Ishikawa (cell line): ENCODE results near the gene CCSER1.

Source experiments
- CEBPB ChIP-seq: IDR thresholded peaks from 2 replicates; pipeline ENCODE4 v1.6.1; 2012
- CREB1 ChIP-seq: IDR thresholded peaks from 2 replicates; pipeline ENCODE4 v1.6.1; 2012; ENCODE audit warnings: low read depth
- EGR1 ChIP-seq: IDR thresholded peaks from 2 replicates; pipeline ENCODE4 v1.6.1; 2012
- EP300 ChIP-seq: IDR thresholded peaks from 2 replicates; pipeline ENCODE4 v1.6.1; 2012; ENCODE audit warnings: borderline replicate concordance
- FOXM1 ChIP-seq: IDR thresholded peaks from 2 replicates; pipeline ENCODE4 v1.6.1; 2012; ENCODE audit warnings: low read depth, borderline replicate concordance
- NFIC ChIP-seq: IDR thresholded peaks from 2 replicates; pipeline ENCODE4 v1.6.1; 2012
- RAD21 ChIP-seq: IDR thresholded peaks from 2 replicates; pipeline ENCODE4 v1.6.1; 2012; ENCODE audit warnings: low read depth
- TAF1 ChIP-seq: IDR thresholded peaks from 2 replicates; pipeline ENCODE4 v1.6.1; 2012; ENCODE audit warnings: low read depth, mild to moderate bottlenecking
- TCF12 ChIP-seq: IDR thresholded peaks from 2 replicates; pipeline ENCODE4 v1.6.1; 2012; ENCODE audit warnings: low read depth
- TEAD4 ChIP-seq: IDR thresholded peaks from 2 replicates; pipeline ENCODE4 v1.6.1; 2012
- YY1 ChIP-seq: IDR thresholded peaks from 2 replicates; pipeline ENCODE4 v1.6.1; 2012; ENCODE audit warnings: low read depth
- ZBTB7A ChIP-seq: IDR thresholded peaks from 2 replicates; pipeline ENCODE4 v1.6.1; 2012; ENCODE audit warnings: low read depth
- TF ChIP-seq, protein P1 (sequence below): IDR thresholded peaks from 2 replicates; pipeline ENCODE4 v1.6.1; 2012
- TF ChIP-seq, protein P2 (sequence below): IDR thresholded peaks from 2 replicates; pipeline ENCODE4 v1.6.1; 2012; ENCODE audit warnings: low read depth, mild to moderate bottlenecking
- TF ChIP-seq, protein P3 (sequence below): IDR thresholded peaks from 2 replicates; pipeline ENCODE4 v1.6.1; 2012

Gene CCSER1

DNA sequence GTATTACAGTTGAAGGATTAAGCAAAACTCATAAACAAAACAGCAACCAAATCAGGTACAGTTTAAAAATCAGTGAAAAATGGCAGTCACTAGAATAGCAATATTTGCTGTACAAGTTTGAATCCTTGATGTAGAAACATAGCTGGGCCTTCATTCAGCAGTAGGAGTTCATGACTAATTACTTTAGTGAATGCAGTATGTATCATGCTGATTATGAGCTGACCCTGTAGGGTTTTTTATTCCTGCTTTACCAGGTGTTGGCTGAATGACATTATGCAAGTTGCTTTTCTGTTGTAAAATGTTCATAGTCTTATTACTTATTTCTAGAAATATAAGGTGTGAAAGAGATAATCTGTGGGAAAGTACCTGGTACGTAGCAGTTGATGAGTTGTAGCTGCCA, 179.6 kb downstream of the CCSER1 start:
- TF ChIP-seq TEAD4 (no peak), YY1 (no peak), EGR1 (no peak), TAF1 (no peak), ZBTB7A (no peak), TCF12 (no peak)
- TF ChIP-seq, protein P1, sequence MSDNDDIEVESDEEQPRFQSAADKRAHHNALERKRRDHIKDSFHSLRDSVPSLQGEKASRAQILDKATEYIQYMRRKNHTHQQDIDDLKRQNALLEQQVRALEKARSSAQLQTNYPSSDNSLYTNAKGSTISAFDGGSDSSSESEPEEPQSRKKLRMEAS, result no peak

DNA sequence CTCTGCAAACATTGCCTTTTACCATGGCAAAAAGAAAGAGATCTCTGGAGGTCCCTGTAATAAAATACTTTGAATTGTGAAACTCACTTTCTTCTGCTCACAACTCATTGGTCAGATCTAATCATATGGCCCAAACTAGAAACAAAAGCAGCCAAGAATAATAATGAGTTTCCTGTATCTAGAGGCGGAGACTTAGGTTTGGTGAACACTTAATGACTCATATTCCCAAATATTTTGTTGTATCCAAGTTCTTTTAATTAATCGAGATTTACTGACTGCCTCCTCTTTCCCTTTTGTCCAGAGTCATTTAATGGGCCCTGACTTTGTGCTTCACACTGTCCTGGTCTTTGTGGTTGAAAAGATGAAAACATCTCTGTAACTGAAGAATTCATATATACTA, 190.6 kb downstream of the CCSER1 start:
- TF ChIP-seq, protein P1, result no peak
- TF ChIP-seq, protein P2, sequence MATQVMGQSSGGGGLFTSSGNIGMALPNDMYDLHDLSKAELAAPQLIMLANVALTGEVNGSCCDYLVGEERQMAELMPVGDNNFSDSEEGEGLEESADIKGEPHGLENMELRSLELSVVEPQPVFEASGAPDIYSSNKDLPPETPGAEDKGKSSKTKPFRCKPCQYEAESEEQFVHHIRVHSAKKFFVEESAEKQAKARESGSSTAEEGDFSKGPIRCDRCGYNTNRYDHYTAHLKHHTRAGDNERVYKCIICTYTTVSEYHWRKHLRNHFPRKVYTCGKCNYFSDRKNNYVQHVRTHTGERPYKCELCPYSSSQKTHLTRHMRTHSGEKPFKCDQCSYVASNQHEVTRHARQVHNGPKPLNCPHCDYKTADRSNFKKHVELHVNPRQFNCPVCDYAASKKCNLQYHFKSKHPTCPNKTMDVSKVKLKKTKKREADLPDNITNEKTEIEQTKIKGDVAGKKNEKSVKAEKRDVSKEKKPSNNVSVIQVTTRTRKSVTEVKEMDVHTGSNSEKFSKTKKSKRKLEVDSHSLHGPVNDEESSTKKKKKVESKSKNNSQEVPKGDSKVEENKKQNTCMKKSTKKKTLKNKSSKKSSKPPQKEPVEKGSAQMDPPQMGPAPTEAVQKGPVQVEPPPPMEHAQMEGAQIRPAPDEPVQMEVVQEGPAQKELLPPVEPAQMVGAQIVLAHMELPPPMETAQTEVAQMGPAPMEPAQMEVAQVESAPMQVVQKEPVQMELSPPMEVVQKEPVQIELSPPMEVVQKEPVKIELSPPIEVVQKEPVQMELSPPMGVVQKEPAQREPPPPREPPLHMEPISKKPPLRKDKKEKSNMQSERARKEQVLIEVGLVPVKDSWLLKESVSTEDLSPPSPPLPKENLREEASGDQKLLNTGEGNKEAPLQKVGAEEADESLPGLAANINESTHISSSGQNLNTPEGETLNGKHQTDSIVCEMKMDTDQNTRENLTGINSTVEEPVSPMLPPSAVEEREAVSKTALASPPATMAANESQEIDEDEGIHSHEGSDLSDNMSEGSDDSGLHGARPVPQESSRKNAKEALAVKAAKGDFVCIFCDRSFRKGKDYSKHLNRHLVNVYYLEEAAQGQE, result no peak
- no peak for TF ChIP-seq ZBTB7A
- TF ChIP-seq TCF12, result no peak
- TF ChIP-seq NFIC, result no peak
- TF ChIP-seq YY1, result no peak
- no peak for TF ChIP-seq EGR1
- no peak for TF ChIP-seq TEAD4
- no peak for TF ChIP-seq CREB1

DNA sequence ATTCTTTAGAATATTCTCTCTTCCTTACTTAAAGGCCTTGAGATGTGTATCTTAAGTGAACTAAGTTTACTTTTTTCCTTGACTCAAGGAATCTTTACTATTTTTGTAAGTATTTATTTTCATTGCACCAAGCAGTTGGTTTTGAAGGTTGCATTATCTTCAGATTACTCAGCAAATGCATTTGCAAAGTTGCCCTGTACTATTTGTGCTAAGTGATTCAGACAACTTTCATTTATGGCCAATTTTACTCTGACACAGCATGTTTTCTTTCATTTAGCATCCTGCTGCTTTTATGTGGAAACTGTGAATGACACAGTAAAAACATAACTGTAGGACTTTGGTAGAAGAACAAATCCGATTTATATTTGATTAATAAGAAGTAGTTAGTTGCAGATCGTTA, 191.0 kb downstream of the CCSER1 start:
- TF ChIP-seq ZBTB7A (no peak), TEAD4 (no peak), EP300 (no peak), NFIC (no peak), FOXM1 (no peak), CREB1 (no peak), CEBPB (no peak), TAF1 (no peak)
- TF ChIP-seq, protein P1, result no peak
- TF ChIP-seq, protein P2, result no peak

DNA sequence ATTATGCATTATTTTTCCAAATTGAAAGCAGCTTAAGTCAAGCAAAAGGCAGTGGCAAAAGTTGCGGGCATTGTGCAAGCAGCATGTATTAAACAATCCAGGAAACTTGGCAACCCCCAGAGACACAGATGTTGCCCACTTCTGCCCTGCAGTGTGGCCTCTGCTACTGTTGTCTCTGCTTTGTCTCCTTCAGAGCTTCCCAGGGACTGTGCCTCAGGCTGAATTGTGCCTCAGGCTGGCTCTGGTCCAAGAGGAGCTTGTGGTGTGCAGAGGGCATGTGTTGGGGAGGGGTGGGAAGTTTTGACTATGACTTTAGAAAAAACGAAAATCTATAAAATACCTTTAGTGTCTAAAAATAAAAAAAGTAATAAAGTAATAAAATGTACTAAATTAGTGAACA, 201.4 kb downstream of the CCSER1 start:
- no peak for TF ChIP-seq TCF12
- TF ChIP-seq EP300, result no peak
- no peak for TF ChIP-seq TEAD4
- no peak; the same call in 1 of the 2 replicates for TF ChIP-seq NFIC
- TF ChIP-seq, protein P2, result no peak
- TF ChIP-seq YY1, result no peak
- no peak for TF ChIP-seq CEBPB
- TF ChIP-seq, protein P1, result no peak
- TF ChIP-seq, protein P3, sequence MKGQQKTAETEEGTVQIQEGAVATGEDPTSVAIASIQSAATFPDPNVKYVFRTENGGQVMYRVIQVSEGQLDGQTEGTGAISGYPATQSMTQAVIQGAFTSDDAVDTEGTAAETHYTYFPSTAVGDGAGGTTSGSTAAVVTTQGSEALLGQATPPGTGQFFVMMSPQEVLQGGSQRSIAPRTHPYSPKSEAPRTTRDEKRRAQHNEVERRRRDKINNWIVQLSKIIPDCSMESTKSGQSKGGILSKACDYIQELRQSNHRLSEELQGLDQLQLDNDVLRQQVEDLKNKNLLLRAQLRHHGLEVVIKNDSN, result no peak
- no peak for TF ChIP-seq EGR1
- TF ChIP-seq RAD21, result no peak
- TF ChIP-seq CREB1, result no peak
- no peak for TF ChIP-seq ZBTB7A
- TF ChIP-seq TAF1, result no peak
- TF ChIP-seq FOXM1, result no peak

DNA sequence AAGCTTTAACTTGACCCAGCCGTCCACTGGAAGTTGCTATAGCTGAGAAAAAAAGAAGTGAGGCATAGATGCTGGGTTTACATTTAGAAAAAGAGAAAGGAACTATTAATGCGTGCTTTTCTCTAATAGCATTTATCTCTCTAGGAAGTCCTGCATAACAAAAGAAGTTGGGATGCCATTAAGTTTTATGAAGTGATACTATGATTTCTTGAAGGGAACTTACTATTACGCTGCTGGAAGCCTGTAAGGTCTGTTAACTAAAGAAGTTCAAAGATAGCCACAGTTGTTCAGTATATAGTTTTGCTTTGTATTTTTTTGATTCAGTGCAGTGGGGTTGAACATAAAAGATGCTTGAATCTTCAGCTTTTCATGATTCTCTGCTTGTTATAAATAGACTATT, 203.4 kb downstream of the CCSER1 start:
- TF ChIP-seq FOXM1 (no peak), EGR1 (no peak)
- TF ChIP-seq, protein P2, result no peak
